Activated CD8-positive, alpha-beta memory T cell treated with anti-CD3 and anti-CD28 coated beads for 4 hours (primary cell): ENCODE data around the gene KCTD7.
A peak's percentile ranks its signal among the peaks of the same experiment; 100 is the strongest.
"Not testable (repeated sequence)": the region's sequence is repeated elsewhere in the genome, so short reads cannot be mapped to it uniquely, and the experiment has no call there.

Source experiments
- DNase-seq, 2 donors: peaks; one replicate each; pipeline ENCODE4 v3.0.0-alpha.2; 2020; ENCODE audit warnings: low read depth in 2 of 2

KCTD7 gene

GRCh38 chr7:66628361-66629221, at the start of gene KCTD7:
Gene KCTD7, plus strand, starts transcription at chr7:66628881. Its CDS starts 184 bp downstream, at chr7:66629065.
- DNase-seq, result peak; percentile 87 to 90

DNA sequence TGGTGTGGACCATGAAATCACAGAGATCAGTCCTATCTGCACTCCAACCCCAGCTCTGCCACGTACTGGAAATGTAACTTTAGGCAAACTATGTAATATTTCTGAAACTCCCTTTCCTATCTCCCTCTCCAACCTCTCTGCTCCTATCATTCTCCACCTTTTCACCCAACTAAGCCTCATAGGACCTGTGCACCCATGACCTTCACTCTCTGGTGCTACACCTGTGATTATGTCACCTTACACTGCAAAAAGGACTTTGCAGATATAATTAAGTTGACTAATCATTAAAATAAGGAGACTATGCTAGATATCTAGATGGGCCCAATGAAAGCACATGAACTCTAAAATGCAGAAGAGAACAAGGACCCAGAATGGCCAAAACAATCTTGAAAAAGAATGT, 48.3 kb upstream of the KCTD7 start:
- not testable (repeated sequence) for DNase-seq

DNA sequence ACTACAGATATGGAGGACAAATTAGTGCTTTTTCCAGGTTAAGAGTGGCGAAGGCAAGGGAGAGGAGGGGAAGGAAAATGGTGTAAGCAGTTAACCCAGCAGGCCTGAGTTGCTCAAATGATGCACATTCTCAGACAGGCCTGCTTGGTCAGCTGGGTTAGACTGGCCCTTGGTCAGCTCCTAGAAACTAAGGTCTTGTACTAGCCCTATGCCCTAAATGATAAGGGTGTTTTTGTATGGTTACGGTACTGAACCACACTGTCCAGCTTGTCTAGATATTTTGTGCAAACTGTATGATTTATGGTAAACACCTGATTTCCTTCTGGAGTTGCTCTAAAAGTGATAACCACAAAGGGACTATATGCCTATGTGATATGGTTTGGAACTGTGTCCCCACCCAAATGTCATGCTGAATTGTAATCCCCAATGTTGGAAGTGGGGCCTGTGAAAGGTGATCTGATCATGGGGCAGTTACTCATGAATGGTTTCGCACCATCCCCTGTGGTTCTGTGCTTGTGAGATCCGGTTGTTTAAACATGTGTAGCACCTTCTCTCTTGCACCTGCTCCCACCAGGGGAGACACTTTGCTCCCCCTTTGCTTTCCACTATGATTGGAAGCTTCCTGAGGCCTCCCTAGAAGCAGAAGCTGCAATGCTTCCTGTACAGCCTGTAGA, 45.7 kb upstream of the KCTD7 start:
- DNase-seq, result not testable (repeated sequence)

- no peak for DNase-seq
Observed at GRCh38 chr7:66583490-66584110, 45.1 kb upstream of the KCTD7 start.

DNA sequence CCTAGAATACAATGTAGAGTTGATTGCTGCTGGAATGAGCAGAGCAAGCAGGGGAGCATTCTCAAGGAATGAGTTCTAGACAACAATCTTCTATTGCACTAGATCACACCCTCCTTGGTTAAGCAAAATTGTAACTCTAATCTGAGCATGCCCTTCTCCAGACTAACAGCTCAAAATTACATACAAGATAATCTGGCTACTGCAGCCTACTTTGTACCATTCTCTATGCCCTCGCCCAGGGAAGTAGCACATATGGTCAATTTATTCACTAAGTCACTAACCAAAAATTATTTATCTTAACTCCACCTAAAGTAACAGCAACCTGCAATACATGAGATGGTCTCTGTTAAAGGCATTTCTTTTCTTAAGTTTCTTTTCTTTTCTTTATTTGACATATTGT, 42.5 kb upstream of the KCTD7 start:
- DNase-seq, result no peak

- DNase-seq, result not testable (repeated sequence)
Observed at GRCh38 chr7:66588226-66588625, 40.5 kb upstream of the KCTD7 start.

- not testable (repeated sequence) for DNase-seq
Observed at GRCh38 chr7:66588856-66589570, 39.7 kb upstream of the KCTD7 start.

DNA sequence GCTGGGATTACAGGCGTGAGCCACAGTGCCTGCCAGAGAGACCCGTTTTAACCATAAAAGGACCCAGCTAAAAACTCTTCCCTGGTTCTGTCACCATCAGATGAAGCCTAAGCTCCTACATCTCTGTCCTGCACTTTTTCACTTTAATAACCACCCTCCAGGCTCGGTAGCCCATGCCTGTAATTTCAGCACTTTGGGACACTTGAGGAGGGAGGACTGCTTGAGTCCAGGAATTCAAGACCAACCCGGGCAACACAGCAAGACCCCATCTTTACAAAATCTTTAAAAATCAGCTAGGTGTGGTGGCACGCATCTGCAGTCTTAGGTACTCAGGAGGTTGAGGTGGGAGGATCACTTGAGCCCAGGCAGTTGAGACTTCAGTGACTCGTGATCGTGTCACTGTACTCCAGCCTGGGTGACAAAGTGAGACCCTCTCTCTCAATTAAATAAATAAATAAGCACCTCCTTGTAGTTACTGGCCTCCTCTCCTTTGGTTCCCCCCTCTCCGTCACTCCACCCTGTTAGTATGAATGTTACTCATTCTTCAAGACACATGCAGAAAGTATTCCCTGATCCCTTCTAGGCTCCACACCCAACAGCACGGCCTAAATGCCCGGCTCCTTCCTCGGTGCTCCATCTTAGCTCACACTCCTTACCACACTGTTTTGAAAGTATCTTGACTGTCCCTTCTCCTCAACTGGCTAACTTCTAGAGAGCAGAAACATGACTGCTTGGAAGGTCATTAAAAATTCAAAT, 38.2 kb upstream of the KCTD7 start:
- not testable (repeated sequence) for DNase-seq

DNA sequence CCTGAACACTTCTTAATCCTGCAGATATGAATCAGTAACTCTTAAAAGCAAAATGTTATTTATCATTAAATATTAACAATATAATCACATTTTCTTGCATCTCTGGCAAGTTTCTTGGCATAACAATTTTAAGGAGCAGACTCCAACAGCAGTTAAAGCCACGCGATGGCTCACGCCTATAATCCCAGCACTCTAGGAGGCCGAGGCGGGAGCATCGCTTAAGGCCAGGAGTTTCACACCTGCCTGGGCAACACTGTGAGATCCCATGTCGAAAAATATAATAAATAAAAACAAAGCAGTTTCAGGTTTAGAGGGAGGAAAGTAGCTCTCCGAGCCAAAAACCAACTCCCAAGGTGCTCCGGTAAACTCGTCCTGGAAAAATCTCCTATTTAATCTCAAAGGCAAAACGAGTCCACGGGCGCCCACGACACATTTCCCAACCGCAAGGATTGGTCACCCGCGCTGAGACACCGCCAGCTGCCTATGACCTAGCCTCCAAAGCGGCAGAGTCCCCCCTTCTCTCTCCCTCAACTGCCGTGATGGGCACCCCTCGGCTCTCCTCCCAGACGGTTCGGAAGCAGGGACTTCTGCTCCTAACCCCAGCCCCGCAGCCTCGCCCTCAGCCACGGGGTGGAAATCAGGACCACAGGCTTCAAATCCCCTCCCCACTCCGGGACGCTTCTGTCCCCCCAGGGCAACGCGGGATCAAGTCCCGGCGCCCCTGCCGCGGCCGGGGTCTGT, 37.5 kb upstream of the KCTD7 start:
- not testable (repeated sequence) for DNase-seq

DNA sequence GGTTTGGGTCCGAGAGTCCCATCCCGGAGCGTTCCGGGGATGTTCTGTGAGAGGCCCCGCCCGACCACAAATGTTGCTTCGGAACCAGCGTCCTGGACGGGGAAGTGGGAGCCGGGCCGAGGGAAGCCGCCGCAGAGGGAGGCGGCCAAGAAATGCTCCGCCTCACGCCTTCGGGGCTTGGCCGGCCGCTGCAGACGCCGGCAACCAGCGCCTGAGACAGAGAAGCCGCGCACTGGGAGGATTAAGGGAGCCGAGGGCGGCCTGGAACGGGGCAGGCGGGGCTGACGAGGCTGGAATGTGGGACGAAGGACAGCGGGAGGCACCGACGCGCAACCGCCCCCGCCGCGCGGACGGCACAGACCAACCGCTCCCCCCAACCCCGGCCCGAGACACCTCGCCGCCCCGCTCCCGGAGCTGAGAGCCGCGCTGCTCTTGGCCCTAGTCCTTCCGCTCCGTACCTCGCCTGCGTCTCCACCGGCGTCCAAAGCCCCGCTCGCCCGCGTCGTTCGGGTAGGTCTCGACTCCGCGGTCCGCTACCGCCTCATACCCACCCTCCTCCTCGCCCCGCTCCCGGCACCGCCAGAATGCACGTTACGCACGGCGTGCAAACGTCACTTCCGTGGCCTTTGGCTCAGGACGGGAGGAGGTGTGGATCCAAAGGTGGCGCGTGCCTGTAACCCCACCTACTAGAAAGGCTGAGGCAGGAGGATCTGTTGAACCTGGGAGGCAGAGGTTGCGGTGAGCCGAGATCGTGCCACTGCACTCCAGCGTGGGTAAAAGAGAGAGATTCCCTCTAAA, 36.7 kb upstream of the KCTD7 start:
- peak; percentile 80 to 83 for DNase-seq

- DNase-seq, result not testable (repeated sequence)
Observed at GRCh38 chr7:66592597-66593146, 36.0 kb upstream of the KCTD7 start.

- not testable (repeated sequence) for DNase-seq
Observed at GRCh38 chr7:66594082-66594481, 34.6 kb upstream of the KCTD7 start.

- no peak for DNase-seq
Observed at GRCh38 chr7:66597461-66597860, 31.2 kb upstream of the KCTD7 start.

DNA sequence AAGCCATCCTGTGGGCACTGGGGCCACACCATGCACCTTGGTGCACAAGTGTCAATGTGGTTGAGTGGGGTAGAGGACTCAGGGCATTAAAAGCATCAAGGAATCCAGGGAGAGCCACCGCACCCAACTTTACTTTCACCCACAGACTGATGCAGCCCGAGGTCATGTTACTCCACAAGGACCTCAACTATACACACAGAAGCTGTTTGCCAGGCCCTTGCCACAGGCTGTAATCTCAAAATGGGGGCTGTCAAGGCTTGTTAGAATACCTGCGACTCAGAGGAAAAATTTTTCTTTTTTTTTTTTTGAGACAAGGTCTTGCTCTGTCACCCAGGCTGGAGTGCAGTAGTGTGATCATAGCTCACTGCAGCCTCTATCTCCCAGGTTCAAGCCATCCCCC, 26.5 kb upstream of the KCTD7 start:
- DNase-seq, result no peak

DNA sequence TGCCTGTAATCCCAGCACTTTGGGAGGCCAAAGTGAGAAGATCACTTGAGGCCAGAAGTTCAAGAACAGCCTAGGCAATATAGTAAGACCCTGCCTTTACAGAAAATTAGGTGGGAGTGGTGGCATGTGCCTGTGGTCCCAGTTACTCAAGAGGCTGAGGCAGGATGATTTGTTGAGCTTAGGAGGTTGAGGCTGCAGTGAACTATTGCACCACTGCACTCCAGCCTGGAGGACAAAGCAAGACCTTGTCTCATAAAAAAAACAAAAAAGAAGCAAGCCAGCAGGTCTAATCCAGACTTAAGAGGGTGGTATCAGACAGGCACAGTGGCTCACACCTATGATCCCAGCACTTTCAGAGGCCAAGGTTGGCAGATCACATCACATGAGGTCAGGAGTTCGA, 24.5 kb upstream of the KCTD7 start:
- no peak for DNase-seq

DNA sequence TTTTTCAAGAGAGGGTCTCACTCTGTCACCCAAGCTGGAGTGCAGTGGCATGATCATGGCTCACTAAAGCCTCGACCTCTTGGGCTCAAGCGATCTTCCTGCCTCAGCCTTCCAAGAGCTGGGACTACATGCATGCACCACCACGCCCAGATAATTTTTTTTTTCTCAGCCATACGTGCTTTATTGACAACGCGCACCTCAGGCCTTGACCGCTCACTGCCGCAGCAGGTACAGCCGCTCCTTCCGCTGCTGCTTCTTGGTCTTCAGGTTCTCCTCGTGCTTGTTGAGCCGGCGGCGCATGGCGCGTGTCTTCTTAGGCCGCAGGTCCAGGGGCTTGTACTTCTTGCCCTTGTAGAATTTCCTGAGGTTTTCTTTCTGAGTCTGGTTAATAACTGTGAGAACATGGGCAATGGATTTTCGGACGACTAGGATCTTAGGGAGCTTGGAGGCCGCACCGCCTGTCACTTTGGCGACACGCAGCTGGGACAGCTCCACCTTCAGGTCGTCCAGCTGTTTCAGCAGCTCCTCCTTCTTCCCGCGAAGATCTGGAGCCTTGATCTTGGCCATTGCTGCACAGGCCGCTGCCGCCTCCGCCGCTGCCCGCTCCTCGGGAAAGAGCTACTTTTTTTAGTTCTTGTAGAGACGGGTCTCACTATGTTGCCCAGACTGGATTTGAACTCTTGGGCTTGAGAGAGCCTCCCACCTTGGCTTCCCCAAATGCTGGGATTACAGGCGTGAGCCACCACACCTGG, 22.0 kb upstream of the KCTD7 start:
- not testable (repeated sequence) for DNase-seq

DNA sequence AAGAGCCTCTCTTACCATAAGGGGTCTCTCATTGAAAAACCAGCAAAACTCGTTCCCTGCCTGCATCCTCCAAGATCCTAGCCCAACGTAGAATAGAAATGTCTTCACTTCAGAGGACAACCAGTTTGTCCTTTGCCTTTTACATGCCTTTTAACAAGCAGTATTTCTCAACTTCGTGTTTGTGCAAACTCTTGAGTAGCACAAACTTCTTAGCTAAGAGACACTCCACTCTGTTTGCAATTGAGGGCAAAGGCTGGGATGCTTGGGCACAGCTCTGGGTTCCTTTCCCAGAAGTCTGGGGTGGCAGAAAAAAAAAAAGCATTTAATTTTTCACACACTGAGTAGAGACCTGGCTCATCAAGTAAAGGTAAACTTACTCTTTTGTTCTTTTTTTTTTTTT, 19.5 kb upstream of the KCTD7 start:
- DNase-seq, result no peak

GRCh38 chr7:66614596-66614995, 14.1 kb upstream of the KCTD7 start:
- not testable (repeated sequence) for DNase-seq

- no peak for DNase-seq
Observed at GRCh38 chr7:66615699-66616098, 13.0 kb upstream of the KCTD7 start.
